Activated CD8-positive, alpha-beta T cell treated with anti-CD3 and anti-CD28 coated beads, Interleukin-2, amount 10 ng/mL, durations not matched to agents 7 days and 5 days (primary cell): ENCODE data around the gene PPP2R5C. TPM values are rescaled to one million over a fixed set of nuclear protein-coding genes. Genes with fewer than 3 reads are reported as not detected.

ENCODE experiments used
- ATAC-seq: fragments of 150-1000 bp; cut with Tn5 transposase; one replicate; pipeline ENCODE4 v1.10.0; 2021; ENCODE audit warnings: moderate library complexity
- CTCF ChIA-PET: fragments of 350-600 bp; sonication (Branson Sonifier 250); formaldehyde crosslinking; loops from one replicate; lab custom pipeline; 2021; ENCODE audit warnings: antibody characterized with exemption; lab: Charles Lee
- POLR2A ChIA-PET: fragments of 350-600 bp; sonication (Branson Sonifier 250); formaldehyde crosslinking; loops from one replicate; lab custom pipeline; 2021; ENCODE audit warnings: antibody characterized with exemption; lab: Charles Lee
- DNase-seq: peaks from one replicate; pipeline ENCODE4 v3.0.0-alpha.2; 2020
- H3K27ac Mint-ChIP-seq: one replicate; pipeline ENCODE4 v1.8.0; 2021; ENCODE audit warnings: mild to moderate bottlenecking, mixed read lengths
- H3K27me3 Mint-ChIP-seq: one replicate; pipeline ENCODE4 v1.8.0; 2021; ENCODE audit warnings: low read depth, mixed read lengths
- H3K36me3 Mint-ChIP-seq: one replicate; pipeline ENCODE4 v1.8.0; 2021; ENCODE audit warnings: low read depth, mixed read lengths
- H3K4me1 Mint-ChIP-seq: one replicate; pipeline ENCODE4 v1.8.0; 2021; ENCODE audit warnings: low read depth, mixed read lengths
- H3K4me3 Mint-ChIP-seq: one replicate; pipeline ENCODE4 v1.8.0; 2021; ENCODE audit warnings: mild to moderate bottlenecking, mixed read lengths
- H3K9me3 Mint-ChIP-seq: one replicate; pipeline ENCODE4 v1.8.0; 2022; ENCODE audit warnings: mixed read lengths; ENCODE audit not compliant: insufficient read depth
- total RNA-seq, 2 experiments: library from RNA; stranded (reverse); gene quantifications; one replicate each; pipeline ENCODE4 v1.2.3, GENCODE V29; 2021

The PPP2R5C gene
- total RNA-seq, 2 experiments from 2014 or later, result 218 to 223 TPM

- POLR2A ChIA-PET, result interaction anchor here (0.6 to 1.1 kb wide), 2 partner anchors 9 to 61 kb away, joined by 3 read pairs; no protein-coding TSS in a partner anchor
- CTCF ChIA-PET, result interaction anchor here (0.9 to 2.0 kb wide), 2 partner anchors 81 to 100 kb away, joined by 3 to 5 read pairs; no protein-coding TSS in a partner anchor
- no peak for ATAC-seq
Observed at GRCh38 chr14:101870273-101870939, 108.9 kb downstream of the PPP2R5C start.

GRCh38 chr14:101872346-101872745, 110.8 kb downstream of the PPP2R5C start:
- peaks cover 31% of the 10 kb centered on the region for H3K36me3 Mint-ChIP-seq
- POLR2A ChIA-PET, result no interaction called here
- H3K9me3 Mint-ChIP-seq, result no peaks in the 10 kb centered on the region
- no peak overlapping the region for H3K4me3 Mint-ChIP-seq
- no peak for DNase-seq
- peaks cover 33% of the 10 kb centered on the region for H3K4me1 Mint-ChIP-seq
- CTCF ChIA-PET, result no interaction called here
- no peak for ATAC-seq
- H3K27me3 Mint-ChIP-seq, result no peaks in the 10 kb centered on the region
- no peak overlapping the region for H3K27ac Mint-ChIP-seq

More at GRCh38 chr14:101870273-101870939, 108.9 kb downstream of the PPP2R5C start:
- no peaks in the 10 kb centered on the region for H3K27me3 Mint-ChIP-seq
- H3K4me3 Mint-ChIP-seq, result no peak overlapping the region
- peaks cover 24% of the 10 kb centered on the region for H3K36me3 Mint-ChIP-seq
- H3K4me1 Mint-ChIP-seq, result peaks cover 16% of the 10 kb centered on the region
- no peak for DNase-seq
- no peak overlapping the region for H3K27ac Mint-ChIP-seq
- H3K9me3 Mint-ChIP-seq, result no peaks in the 10 kb centered on the region

GRCh38 chr14:101873076-101873825, 111.7 kb downstream of the PPP2R5C start:
- Mint-ChIP-seq H3K4me1 (peaks cover 42% of the 10 kb centered on the region), H3K36me3 (peaks cover 37% of the 10 kb centered on the region), H3K4me3 (no peak overlapping the region), H3K27ac (no peak overlapping the region), H3K9me3 (no peaks in the 10 kb centered on the region), H3K27me3 (no peaks in the 10 kb centered on the region)
- CTCF ChIA-PET, result no interaction called here
- POLR2A ChIA-PET, result no interaction called here
- no peak for DNase-seq
- ATAC-seq, result no peak

- DNase-seq, result no peak
- Mint-ChIP-seq H3K4me1 (peaks cover 47% of the 10 kb centered on the region), H3K36me3 (peaks cover 37% of the 10 kb centered on the region), H3K27ac (no peak overlapping the region), H3K4me3 (no peak overlapping the region), H3K27me3 (no peaks in the 10 kb centered on the region), H3K9me3 (no peaks in the 10 kb centered on the region)
- no peak for ATAC-seq
- CTCF ChIA-PET, result interaction anchor here (0.8 to 1.3 kb wide), 2 partner anchors 103 to 167 kb away, joined by 3 to 5 read pairs; no protein-coding TSS in a partner anchor
- POLR2A ChIA-PET, result interaction anchor here (0.6 kb wide), 1 partner anchor 103 kb away, joined by 4 read pairs; no protein-coding TSS in a partner anchor
Observed at GRCh38 chr14:101873991-101874390, 112.5 kb downstream of the PPP2R5C start.

GRCh38 chr14:101875041-101875726, 113.7 kb downstream of the PPP2R5C start:
- Mint-ChIP-seq H3K4me1 (peaks cover 55% of the 10 kb centered on the region), H3K27me3 (no peaks in the 10 kb centered on the region), H3K4me3 (peak overlapping the region; percentile 38), H3K9me3 (no peaks in the 10 kb centered on the region), H3K36me3 (peaks cover 44% of the 10 kb centered on the region), H3K27ac (peak overlapping the region; percentile 71)
- CTCF ChIA-PET, result interaction anchor here (1.0 to 1.3 kb wide), 6 partner anchors 8 to 168 kb away, joined by 3 to 5 read pairs (median 4); no protein-coding TSS in a partner anchor
- ATAC-seq, result no peak
- DNase-seq, result no peak
- POLR2A ChIA-PET, result interaction anchor here (0.8 to 1.8 kb wide), 3 partner anchors 50 to 65 kb away, joined by 3 to 8 read pairs (median 6); no protein-coding TSS in a partner anchor

DNA sequence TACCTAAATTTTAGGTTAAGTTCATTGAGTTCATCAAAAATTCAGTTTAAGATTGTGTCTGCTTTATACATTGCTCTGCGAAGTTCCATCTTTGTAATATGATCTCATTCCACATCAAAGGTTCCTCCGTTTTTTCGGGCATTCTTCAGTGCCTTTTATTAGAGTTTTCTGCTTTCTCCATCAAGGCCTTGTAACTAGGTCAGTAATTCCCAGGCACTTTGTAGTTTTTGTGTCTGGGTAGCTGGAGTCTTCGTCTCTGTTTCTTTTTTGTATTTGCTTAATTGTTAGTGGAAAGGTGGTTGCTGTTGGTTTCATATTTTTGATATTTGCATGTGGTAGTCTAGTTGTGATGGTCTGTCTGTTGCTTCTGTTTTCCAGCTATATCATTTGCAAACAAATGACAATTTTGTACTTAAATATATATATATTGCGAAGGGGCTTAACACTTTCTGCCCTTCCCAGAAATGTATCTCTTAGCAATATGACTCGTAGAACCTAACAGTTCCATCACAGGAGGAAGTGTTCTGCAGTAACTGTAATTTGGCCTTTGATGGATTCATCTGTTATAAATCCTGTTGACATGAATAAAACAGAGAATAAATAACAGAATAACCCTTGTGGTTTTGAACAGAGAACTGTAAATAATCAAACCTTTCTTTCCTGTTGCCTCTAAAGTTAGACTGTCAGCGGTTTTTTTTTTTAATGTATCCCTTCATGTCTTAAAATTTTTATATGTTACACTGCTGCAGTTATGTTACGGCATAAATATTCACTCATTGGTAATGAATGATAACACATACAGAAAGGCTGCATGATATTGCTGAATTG, 114.4 kb downstream of the PPP2R5C start:
- H3K9me3 Mint-ChIP-seq, result no peaks in the 10 kb centered on the region
- no peaks in the 10 kb centered on the region for H3K27me3 Mint-ChIP-seq
- DNase-seq (no peak), ATAC-seq (peak; percentile 32)
- peaks cover 49% of the 10 kb centered on the region for H3K36me3 Mint-ChIP-seq
- peak overlapping the region; percentile 56 for H3K4me3 Mint-ChIP-seq
- H3K27ac Mint-ChIP-seq, result peak overlapping the region; percentile 71
- CTCF ChIA-PET, result interaction anchor here (0.7 to 1.2 kb wide), 5 partner anchors 9 to 105 kb away, joined by 3 to 4 read pairs (median 3); no protein-coding TSS in a partner anchor
- peaks cover 55% of the 10 kb centered on the region for H3K4me1 Mint-ChIP-seq
- POLR2A ChIA-PET, result interaction anchor here (0.8 to 1.8 kb wide), 3 partner anchors 51 to 65 kb away, joined by 3 to 8 read pairs (median 6); no protein-coding TSS in a partner anchor

DNA sequence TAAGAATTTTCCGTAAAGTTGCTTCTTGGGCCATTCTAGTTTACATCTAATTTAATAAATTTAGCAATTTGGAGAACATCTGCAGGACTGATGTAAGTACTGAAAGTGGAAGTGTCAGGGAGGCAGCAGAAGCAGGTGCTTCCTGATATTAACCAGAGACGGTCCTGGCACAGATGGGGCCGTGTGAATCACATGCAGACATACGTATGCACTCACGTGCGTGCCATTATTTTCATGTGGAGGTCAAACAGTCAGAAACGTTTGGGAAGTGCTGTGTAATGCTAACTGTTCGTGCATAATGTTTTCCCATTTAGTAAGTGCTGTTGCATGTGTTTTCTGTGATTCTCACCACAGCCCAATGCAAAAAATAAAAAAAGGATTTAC, 115.0 kb downstream of the PPP2R5C start:
- CTCF ChIA-PET, result interaction anchor here (1.1 kb wide), 1 partner anchor 10 kb away, joined by 3 read pairs; no protein-coding TSS in a partner anchor
- peak; percentile 76 for DNase-seq
- Mint-ChIP-seq H3K27ac (peak overlapping the region; percentile 51), H3K27me3 (no peaks in the 10 kb centered on the region), H3K9me3 (no peaks in the 10 kb centered on the region), H3K4me3 (peak overlapping the region; percentile 56), H3K36me3 (peaks cover 49% of the 10 kb centered on the region), H3K4me1 (peaks cover 55% of the 10 kb centered on the region)
- ATAC-seq, result peak; percentile 96
- POLR2A ChIA-PET, result interaction anchor here (0.9 to 2.8 kb wide), 2 partner anchors 53 to 106 kb away, joined by 4 to 13 read pairs; no protein-coding TSS in a partner anchor

DNA sequence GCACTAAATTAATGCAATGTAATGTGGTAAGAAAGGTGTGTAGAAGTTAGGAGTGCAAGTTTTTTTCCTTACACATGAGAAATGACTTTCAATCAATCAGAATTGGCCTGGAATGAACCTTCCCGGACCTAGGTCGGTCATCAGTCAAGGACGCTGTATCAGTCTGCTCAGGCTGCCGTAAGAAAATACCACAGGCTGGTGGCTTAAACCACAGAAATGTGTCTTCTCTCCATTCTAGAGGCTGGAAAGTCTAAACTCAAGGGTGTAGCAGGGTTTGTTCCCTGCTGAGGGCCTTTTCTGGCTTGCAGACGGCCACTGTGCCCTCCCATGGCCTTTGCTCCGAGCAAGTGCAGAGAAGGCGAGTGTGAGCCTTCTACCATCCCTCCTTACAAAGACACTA, 116.3 kb downstream of the PPP2R5C start:
- DNase-seq (no peak), ATAC-seq (no peak)
- no peaks in the 10 kb centered on the region for H3K27me3 Mint-ChIP-seq
- no peak overlapping the region for H3K4me3 Mint-ChIP-seq
- POLR2A ChIA-PET, result interaction anchor here (1.3 to 2.8 kb wide), 2 partner anchors 54 to 64 kb away, joined by 5 to 13 read pairs; no protein-coding TSS in a partner anchor
- CTCF ChIA-PET, result interaction anchor here (1.9 to 2.0 kb wide), 2 partner anchors 107 to 170 kb away, joined by 5 to 10 read pairs; no protein-coding TSS in a partner anchor
- no peaks in the 10 kb centered on the region for H3K9me3 Mint-ChIP-seq
- peaks cover 55% of the 10 kb centered on the region for H3K4me1 Mint-ChIP-seq
- H3K27ac Mint-ChIP-seq, result peak overlapping the region; percentile 52
- peaks cover 55% of the 10 kb centered on the region for H3K36me3 Mint-ChIP-seq

DNA sequence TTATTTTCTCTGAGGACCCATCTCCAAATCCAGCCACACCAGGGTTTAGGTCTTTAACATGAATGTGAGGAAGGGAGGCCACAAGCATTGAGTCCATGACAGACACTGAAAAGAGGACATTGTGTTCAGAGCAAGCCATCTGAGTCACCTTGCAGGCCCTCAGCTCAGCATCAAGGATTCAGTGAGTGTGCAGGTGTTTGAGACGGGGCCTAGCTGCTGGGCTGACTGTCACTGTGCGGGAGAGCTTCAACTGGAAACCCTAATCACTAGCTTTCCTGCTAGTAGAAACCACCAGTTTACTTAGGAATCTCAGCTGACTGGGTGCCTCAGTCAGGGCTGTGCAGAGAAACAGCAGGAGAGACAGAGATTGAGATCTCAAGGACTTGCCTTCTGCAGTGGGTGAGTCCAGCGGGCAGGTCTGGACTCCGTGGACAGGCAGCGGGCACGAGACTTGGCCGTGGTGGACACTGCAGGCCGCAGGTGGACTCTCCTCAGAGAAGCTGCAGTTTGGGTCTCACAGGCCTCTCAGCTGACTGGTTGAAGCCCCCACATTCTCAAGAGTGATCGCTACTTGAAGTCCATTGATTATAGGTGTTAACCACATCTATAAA, 116.8 kb downstream of the PPP2R5C start:
- Mint-ChIP-seq H3K4me1 (peaks cover 55% of the 10 kb centered on the region), H3K36me3 (peaks cover 60% of the 10 kb centered on the region)

More for the DNA sequence above, 116.8 kb downstream of the PPP2R5C start:
- Mint-ChIP-seq H3K27me3 (no peaks in the 10 kb centered on the region), H3K4me3 (no peak overlapping the region), H3K27ac (no peak overlapping the region), H3K9me3 (no peaks in the 10 kb centered on the region)
- POLR2A ChIA-PET, result interaction anchor here (1.0 to 2.8 kb wide), 4 partner anchors 24 to 67 kb away, joined by 3 to 13 read pairs (median 4); no protein-coding TSS in a partner anchor
- CTCF ChIA-PET, result interaction anchor here (0.9 to 2.0 kb wide), 3 partner anchors 33 to 171 kb away, joined by 3 to 10 read pairs (median 5); no protein-coding TSS in a partner anchor
- ATAC-seq (no peak), DNase-seq (no peak)
